HCT116 (cell line): ENCODE data around the gene DMD. TPM values are rescaled to one million over a fixed set of nuclear protein-coding genes. Genes with fewer than 3 reads are reported as not detected.

Experiments
- ATAC-seq: fragments of 200-7000 bp; cut with Tn5 transposase; 2 replicates; pipeline ENCODE4 v1.9.1; 2020; ENCODE audit warnings: mild to moderate bottlenecking, moderate library complexity
- BruUV-seq: library from RNA; stranded (reverse); fragments of 400-500 nt; replicated peaks from 2 replicates; lab custom pipeline; 2021; lab: Mats Ljungman, UMichigan
- CTCF ChIA-PET: fragments of 300-600 bp; sonication (Branson Sonifier 250); formaldehyde crosslinking; loops from one replicate; lab custom pipeline; 2021; ENCODE audit warnings: antibody characterized with exemption; lab: Charles Lee
- POLR2A ChIA-PET: fragments of 300-600, 350-600 bp; sonication (Branson Sonifier 250); formaldehyde crosslinking; loops from one replicate; lab custom pipeline; 2021; ENCODE audit warnings: antibody characterized with exemption; lab: Charles Lee
- RAD21 ChIA-PET, 2 experiments: fragments of 300-600 bp; sonication (Branson Sonifier 250); formaldehyde crosslinking; loops; one replicate each; lab custom pipeline; 2023; ENCODE audit warnings: low total read pairs in 2 of 2; ENCODE audit not compliant: uncharacterized antibody in 2 of 2, unreplicated experiment in 2 of 2, low non-redundant PET in 1 of 2; lab: Charles Lee
- DNase-seq: peaks from one replicate; pipeline ENCODE4 v3.0.0-alpha.2; 2010; ENCODE audit warnings: low read depth, low spot score
- H2AFZ ChIP-seq: fragments of 200-600 bp; shearing (Covaris generic), sonication (generic); 2 replicates; pipeline ENCODE4 v1.6.1; 2017; ENCODE audit warnings: low read depth, mixed run types, mixed read lengths, antibody characterized with exemption, low read length; ENCODE audit not compliant: poor library complexity, severe bottlenecking
- H3K27ac ChIP-seq: 2 replicates; pipeline ENCODE4 v1.5.1; 2012; ENCODE audit warnings: low read depth, low read length
- H3K27me3 ChIP-seq: fragments of 200-600 bp; sonication (generic); 2 replicates; pipeline ENCODE4 v1.6.1; 2016; ENCODE audit warnings: mixed run types, low read length, mixed read lengths; ENCODE audit not compliant: insufficient read depth
- H3K36me3 ChIP-seq, 2 experiments: fragments of 200-500 bp in 1 of 2; fragments of 200-600 bp in 1 of 2; sonication (Bioruptor generic) in 1 of 2; sonication (generic) in 1 of 2; 2 replicates each; pipeline versions ENCODE4 v1.5.1 to v1.6.1; 2014 to 2016; ENCODE audit warnings: low read length in 2 of 2, inconsistent platforms in 1 of 2, mixed read lengths in 1 of 2, mixed run types in 1 of 2; ENCODE audit not compliant: insufficient read depth in 2 of 2, control insufficient read depth in 1 of 2
- H3K4me1 ChIP-seq, 2 experiments: fragments of 200-600 bp in 1 of 2; sonication (generic) in 1 of 2; 2 replicates each; pipeline versions ENCODE4 v1.5.1 to v1.6.1; 2012 to 2017; ENCODE audit warnings: low read length in 2 of 2, inconsistent platforms in 1 of 2, mild to moderate bottlenecking in 1 of 2, mixed read lengths in 1 of 2, mixed run types in 1 of 2, moderate library complexity in 1 of 2; ENCODE audit not compliant: insufficient read depth in 2 of 2, control insufficient read depth in 1 of 2
- H3K4me2 ChIP-seq: fragments of 200-600 bp; sonication (generic); 2 replicates; pipeline ENCODE4 v1.6.1; 2017; ENCODE audit warnings: mixed run types, low read length, mixed read lengths
- H3K4me3 ChIP-seq, 2 experiments: fragments of 200-600 bp in 1 of 2; sonication (generic) in 1 of 2; replicated peaks in 1 of 2; 2 replicates each; pipeline ENCODE4 v1.5.1; 2011 to 2016; ENCODE audit warnings: low read length in 2 of 2, control low read depth in 1 of 2, low read depth in 1 of 2, mild to moderate bottlenecking in 1 of 2, mixed read lengths in 1 of 2, mixed run types in 1 of 2
- H3K79me2 ChIP-seq: fragments of 200-600 bp; sonication (generic); 2 replicates; pipeline ENCODE4 v1.6.1; 2017; ENCODE audit warnings: mild to moderate bottlenecking, mixed run types, low read length, moderate library complexity, mixed read lengths; ENCODE audit not compliant: insufficient read depth
- H3K9ac ChIP-seq: fragments of 200-600 bp; sonication (generic); 2 replicates; pipeline ENCODE4 v1.6.1; 2016; ENCODE audit warnings: low read length, mixed read lengths
- H3K9me2 ChIP-seq: fragments of 200-600 bp; sonication (generic), shearing (Covaris generic); 2 replicates; pipeline ENCODE4 v1.6.1; 2017; ENCODE audit warnings: mixed run types, mild to moderate bottlenecking, moderate library complexity; ENCODE audit not compliant: insufficient read depth
- H3K9me3 ChIP-seq, 2 experiments: fragments of 200-500 bp in 1 of 2; fragments of 200-600 bp in 1 of 2; sonication (Bioruptor generic) in 1 of 2; sonication (generic) in 1 of 2; 2 replicates each; pipeline ENCODE4 v1.6.1; 2014 to 2017; ENCODE audit warnings: low read length in 2 of 2, mixed read lengths in 2 of 2, inconsistent platforms in 1 of 2, low read depth in 1 of 2, mild to moderate bottlenecking in 1 of 2, mixed run types in 1 of 2, moderate library complexity in 1 of 2; ENCODE audit not compliant: control insufficient read depth in 1 of 2, insufficient read depth in 1 of 2
- H4K20me1 ChIP-seq: fragments of 200-600 bp; sonication (generic), shearing (Covaris generic); 2 replicates; pipeline ENCODE4 v1.6.1; 2017; ENCODE audit warnings: mixed run types, mild to moderate bottlenecking, moderate library complexity; ENCODE audit not compliant: insufficient read depth
- ATF3 ChIP-seq: IDR thresholded peaks from 2 replicates; pipeline ENCODE4 v1.6.1; 2012
- CBX3 ChIP-seq: IDR thresholded peaks from 2 replicates; pipeline ENCODE4 v1.6.1; 2012; ENCODE audit warnings: low read depth
- CEBPB ChIP-seq: IDR thresholded peaks from 2 replicates; pipeline ENCODE4 v1.6.1; 2012; ENCODE audit warnings: low read depth
- EGR1 ChIP-seq: IDR thresholded peaks from 2 replicates; pipeline ENCODE4 v1.6.1; 2012; ENCODE audit warnings: low read depth
- ELF1 ChIP-seq: IDR thresholded peaks from 2 replicates; pipeline ENCODE4 v1.6.1; 2012; ENCODE audit warnings: low read depth, borderline replicate concordance
- MAX ChIP-seq: IDR thresholded peaks from 2 replicates; pipeline ENCODE4 v1.6.1; 2012
- POLR2A ChIP-seq: IDR thresholded peaks from 2 replicates; pipeline ENCODE4 v1.7.0; 2011; ENCODE audit warnings: borderline replicate concordance; ENCODE audit not compliant: insufficient read depth, insufficient read length; ENCODE audit errors: extremely low read depth
- POLR2AphosphoS5 ChIP-seq: IDR thresholded peaks from 2 replicates; pipeline ENCODE4 v1.6.1; 2011; ENCODE audit warnings: mild to moderate bottlenecking, low read depth, low read length, moderate library complexity
- SIN3A ChIP-seq: IDR thresholded peaks from 2 replicates; pipeline ENCODE4 v1.6.1; 2012; ENCODE audit warnings: low read depth
- SP1 ChIP-seq: IDR thresholded peaks from 2 replicates; pipeline ENCODE4 v1.6.1; 2012; ENCODE audit warnings: low read depth
- SRF ChIP-seq: IDR thresholded peaks from 2 replicates; pipeline ENCODE4 v1.6.1; 2012; ENCODE audit warnings: low read depth
- TCF7L2 ChIP-seq: IDR thresholded peaks from 2 replicates; pipeline ENCODE4 v1.7.0; 2011; ENCODE audit warnings: borderline replicate concordance, inconsistent platforms; ENCODE audit not compliant: insufficient read depth, insufficient read length; ENCODE audit errors: extremely low read depth
- ZFX ChIP-seq: fragments of 450-650 bp; IDR thresholded peaks from 2 replicates; pipeline ENCODE4 v1.6.1; 2017
- intact Hi-C: fragments of 100-400 bp; cut with micrococcal nuclease; formaldehyde crosslinking; loops from 2 replicates; pipeline ENCODE4 v1.10.0; 2022
- total RNA-seq: library from RNA; stranded (reverse); gene quantifications from one replicate; pipeline ENCODE4 v1.2.1, GENCODE V29; 2021; ENCODE audit not compliant: unreplicated experiment
- TF ChIP-seq, protein P1 (sequence below): IDR thresholded peaks from 2 replicates; pipeline ENCODE4 v1.6.1; 2011; ENCODE audit warnings: mild to moderate bottlenecking, low read length, moderate library complexity; ENCODE audit not compliant: insufficient replicate concordance; ENCODE audit errors: extremely low read depth
- TF ChIP-seq, protein P2 (sequence below), 3 experiments: fragments of 200-600 bp in 1 of 3; sonication (generic) in 1 of 3; IDR thresholded peaks in 2 of 3; conservative IDR thresholded peaks in 1 of 3; 2 replicates each; pipeline ENCODE4 v1.5.1; 2012 to 2017; ENCODE audit warnings: low read depth in 2 of 3, low read length in 2 of 3, antibody characterized with exemption in 1 of 3, borderline replicate concordance in 1 of 3, control low read depth in 1 of 3, mild to moderate bottlenecking in 1 of 3, mixed read lengths in 1 of 3, mixed run types in 1 of 3, moderate library complexity in 1 of 3; ENCODE audit not compliant: insufficient read depth in 1 of 3

DMD gene
- total RNA-seq, 1 experiment from 2014 or later = 0.05 TPM

DNA sequence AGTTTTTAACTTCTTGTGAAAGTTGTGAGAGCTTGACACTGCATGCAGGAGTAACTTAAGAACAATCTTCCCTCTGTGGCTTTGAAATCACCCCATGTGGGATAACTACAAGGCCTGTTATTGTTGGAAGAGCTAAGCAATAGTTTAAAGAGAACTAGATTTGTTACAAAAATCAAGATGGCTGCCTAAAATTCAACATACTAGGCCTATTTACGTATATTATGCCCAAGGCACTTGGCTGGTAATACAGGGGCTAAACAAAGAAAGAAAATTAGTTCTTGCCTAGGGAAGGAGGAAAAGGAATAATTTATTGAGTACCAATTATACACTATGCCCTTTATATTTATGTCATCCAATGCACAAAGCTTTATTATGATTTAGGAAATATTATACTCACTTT, 36.1 kb downstream of the DMD start:
- H3K27me3 ChIP-seq = no peaks in the 10 kb centered on the region
- no peak overlapping the region for H3K4me3 ChIP-seq
- RAD21 ChIA-PET = no interaction called here
- no peaks in the 10 kb centered on the region for H3K9me2 ChIP-seq
- H3K36me3 ChIP-seq = no peaks in the 10 kb centered on the region
- H3K9me3 ChIP-seq = no peaks in the 10 kb centered on the region
- H3K27ac ChIP-seq = no peak overlapping the region
- TF ChIP-seq MAX = no peak
- TF ChIP-seq SIN3A = no peak
- TF ChIP-seq, all 23 proteins: peak for 0
- Histone ChIP-seq H3K9ac (no peak overlapping the region), H3K4me2 (no peak overlapping the region), H3K4me1 (no peaks in the 10 kb centered on the region), H3K79me2 (no peaks in the 10 kb centered on the region), H2AFZ (no peak overlapping the region), H4K20me1 (no peaks in the 10 kb centered on the region)
- intact Hi-C loops = no loop called here
- ATAC-seq = no peak
- ChIA-PET CTCF (no interaction called here), POLR2A (no interaction called here)
- no peak for DNase-seq
- BruUV-seq = no TSS peak

DNA sequence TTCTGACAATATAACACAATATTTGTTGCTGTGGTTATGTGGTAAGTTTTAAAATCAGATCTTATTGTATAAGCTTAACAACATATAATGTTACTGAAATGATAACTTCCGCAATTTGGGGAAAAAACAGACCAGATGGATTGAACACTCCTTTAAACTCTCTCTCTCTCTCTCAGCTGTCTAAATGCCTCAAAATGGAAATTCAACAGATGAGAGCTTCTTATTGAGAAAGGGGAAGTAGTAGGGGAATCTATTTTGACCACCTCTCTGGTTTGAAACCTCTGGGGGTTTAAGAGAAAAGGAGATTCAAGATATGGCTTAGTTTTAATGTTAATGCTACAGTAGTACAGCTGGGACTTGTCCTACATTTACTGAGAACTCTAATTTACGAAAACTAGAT, 40.3 kb downstream of the DMD start:
- H3K9ac ChIP-seq = no peak overlapping the region
- H2AFZ ChIP-seq = no peak overlapping the region
- no peak overlapping the region for H3K4me3 ChIP-seq
- no peaks in the 10 kb centered on the region for H3K36me3 ChIP-seq
- POLR2A ChIA-PET = no interaction called here
- intact Hi-C loops = no loop called here
- no peaks in the 10 kb centered on the region for H3K4me1 ChIP-seq
- no peak for DNase-seq
- TF ChIP-seq ELF1 (no peak), CEBPB (no peak), SP1 (no peak), CBX3 (no peak), SRF (no peak), MAX (no peak), ATF3 (no peak), EGR1 (no peak), POLR2A (no peak), SIN3A (no peak), TCF7L2 (no peak), ZFX (no peak), POLR2AphosphoS5 (no peak)
- TF ChIP-seq, protein P1, sequence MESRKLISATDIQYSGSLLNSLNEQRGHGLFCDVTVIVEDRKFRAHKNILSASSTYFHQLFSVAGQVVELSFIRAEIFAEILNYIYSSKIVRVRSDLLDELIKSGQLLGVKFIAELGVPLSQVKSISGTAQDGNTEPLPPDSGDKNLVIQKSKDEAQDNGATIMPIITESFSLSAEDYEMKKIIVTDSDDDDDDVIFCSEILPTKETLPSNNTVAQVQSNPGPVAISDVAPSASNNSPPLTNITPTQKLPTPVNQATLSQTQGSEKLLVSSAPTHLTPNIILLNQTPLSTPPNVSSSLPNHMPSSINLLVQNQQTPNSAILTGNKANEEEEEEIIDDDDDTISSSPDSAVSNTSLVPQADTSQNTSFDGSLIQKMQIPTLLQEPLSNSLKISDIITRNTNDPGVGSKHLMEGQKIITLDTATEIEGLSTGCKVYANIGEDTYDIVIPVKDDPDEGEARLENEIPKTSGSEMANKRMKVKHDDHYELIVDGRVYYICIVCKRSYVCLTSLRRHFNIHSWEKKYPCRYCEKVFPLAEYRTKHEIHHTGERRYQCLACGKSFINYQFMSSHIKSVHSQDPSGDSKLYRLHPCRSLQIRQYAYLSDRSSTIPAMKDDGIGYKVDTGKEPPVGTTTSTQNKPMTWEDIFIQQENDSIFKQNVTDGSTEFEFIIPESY = no peak
- TF ChIP-seq, protein P2, sequence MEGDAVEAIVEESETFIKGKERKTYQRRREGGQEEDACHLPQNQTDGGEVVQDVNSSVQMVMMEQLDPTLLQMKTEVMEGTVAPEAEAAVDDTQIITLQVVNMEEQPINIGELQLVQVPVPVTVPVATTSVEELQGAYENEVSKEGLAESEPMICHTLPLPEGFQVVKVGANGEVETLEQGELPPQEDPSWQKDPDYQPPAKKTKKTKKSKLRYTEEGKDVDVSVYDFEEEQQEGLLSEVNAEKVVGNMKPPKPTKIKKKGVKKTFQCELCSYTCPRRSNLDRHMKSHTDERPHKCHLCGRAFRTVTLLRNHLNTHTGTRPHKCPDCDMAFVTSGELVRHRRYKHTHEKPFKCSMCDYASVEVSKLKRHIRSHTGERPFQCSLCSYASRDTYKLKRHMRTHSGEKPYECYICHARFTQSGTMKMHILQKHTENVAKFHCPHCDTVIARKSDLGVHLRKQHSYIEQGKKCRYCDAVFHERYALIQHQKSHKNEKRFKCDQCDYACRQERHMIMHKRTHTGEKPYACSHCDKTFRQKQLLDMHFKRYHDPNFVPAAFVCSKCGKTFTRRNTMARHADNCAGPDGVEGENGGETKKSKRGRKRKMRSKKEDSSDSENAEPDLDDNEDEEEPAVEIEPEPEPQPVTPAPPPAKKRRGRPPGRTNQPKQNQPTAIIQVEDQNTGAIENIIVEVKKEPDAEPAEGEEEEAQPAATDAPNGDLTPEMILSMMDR (IDR thresholded peaks at IDR 0.05 in 2 of 3, conservative IDR thresholded peaks at IDR 0.05 in 1 of 3; ENCODE audit: borderline replicate concordance in 1 of 3, insufficient read depth in 1 of 3, low read depth in 2 of 3, low read length in 2 of 3) = no peak
- no peaks in the 10 kb centered on the region for H3K9me3 ChIP-seq
- H4K20me1 ChIP-seq = no peaks in the 10 kb centered on the region
- no peak overlapping the region for H3K4me2 ChIP-seq
- ATAC-seq = no peak
- H3K27me3 ChIP-seq = no peaks in the 10 kb centered on the region
- CTCF ChIA-PET = no interaction called here
- RAD21 ChIA-PET = no interaction called here
- H3K9me2 ChIP-seq = no peaks in the 10 kb centered on the region
- no peaks in the 10 kb centered on the region for H3K79me2 ChIP-seq
- H3K27ac ChIP-seq = no peak overlapping the region
- BruUV-seq = no TSS peak
